Naive B cell (primary cell): ENCODE data around the gene PLVAP. TPM values are rescaled to one million over a fixed set of nuclear protein-coding genes. Genes with fewer than 3 reads are reported as not detected.

Source experiments
- ATAC-seq, 2 donors: fragments of 150-1000 bp; cut with Tn5 transposase; 2 replicates each; pipeline ENCODE4 v1.10.0; 2021; ENCODE audit warnings: low read depth in 2 of 2, mild to moderate bottlenecking in 2 of 2, moderate library complexity in 2 of 2
- DNase-seq: peaks from one replicate; pipeline ENCODE4 v3.0.0; 2022
- H3K27ac Mint-ChIP-seq, 6 donors: one replicate each; pipeline ENCODE4 v1.8.0; 2020 to 2022; ENCODE audit warnings: mild to moderate bottlenecking in 6 of 6, mixed read lengths in 6 of 6, moderate library complexity in 5 of 6, inconsistent platforms in 2 of 6
- H3K27me3 Mint-ChIP-seq, 3 donors: one replicate each; pipeline ENCODE4 v1.8.0; 2021 to 2022; ENCODE audit warnings: mixed read lengths in 3 of 3, mild to moderate bottlenecking in 1 of 3
- H3K36me3 Mint-ChIP-seq, 2 donors: one replicate each; pipeline ENCODE4 v1.8.0; 2020 to 2022; ENCODE audit warnings: mixed read lengths in 2 of 2, inconsistent platforms in 1 of 2, mild to moderate bottlenecking in 1 of 2
- H3K4me1 Mint-ChIP-seq, 3 donors: one replicate each; pipeline ENCODE4 v1.8.0; 2020 to 2022; ENCODE audit warnings: mixed read lengths in 3 of 3, inconsistent platforms in 1 of 3, mild to moderate bottlenecking in 1 of 3, moderate library complexity in 1 of 3
- H3K4me3 Mint-ChIP-seq, 8 donors: one replicate each; pipeline ENCODE4 v1.8.0; 2020 to 2022; ENCODE audit warnings: mild to moderate bottlenecking in 8 of 8, mixed read lengths in 8 of 8, moderate library complexity in 8 of 8, inconsistent platforms in 2 of 8
- H3K9me3 Mint-ChIP-seq, 7 donors: one replicate each; pipeline ENCODE4 v1.8.0; 2020 to 2022; ENCODE audit warnings: mixed read lengths in 7 of 7, mild to moderate bottlenecking in 5 of 7, inconsistent platforms in 2 of 7, moderate library complexity in 1 of 7
- polyA plus RNA-seq, 6 donors: library from polyadenylated mRNA; unstranded; fragments of 300-500 nt; fragmentation: Illumina TruSeq; gene quantifications; one replicate each; pipeline ENCODE4 v1.2.3, GENCODE V29; 2021; ENCODE audit warnings: low read depth in 6 of 6

PLVAP gene, protein sequence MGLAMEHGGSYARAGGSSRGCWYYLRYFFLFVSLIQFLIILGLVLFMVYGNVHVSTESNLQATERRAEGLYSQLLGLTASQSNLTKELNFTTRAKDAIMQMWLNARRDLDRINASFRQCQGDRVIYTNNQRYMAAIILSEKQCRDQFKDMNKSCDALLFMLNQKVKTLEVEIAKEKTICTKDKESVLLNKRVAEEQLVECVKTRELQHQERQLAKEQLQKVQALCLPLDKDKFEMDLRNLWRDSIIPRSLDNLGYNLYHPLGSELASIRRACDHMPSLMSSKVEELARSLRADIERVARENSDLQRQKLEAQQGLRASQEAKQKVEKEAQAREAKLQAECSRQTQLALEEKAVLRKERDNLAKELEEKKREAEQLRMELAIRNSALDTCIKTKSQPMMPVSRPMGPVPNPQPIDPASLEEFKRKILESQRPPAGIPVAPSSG
- not detected for polyA plus RNA-seq

DNA sequence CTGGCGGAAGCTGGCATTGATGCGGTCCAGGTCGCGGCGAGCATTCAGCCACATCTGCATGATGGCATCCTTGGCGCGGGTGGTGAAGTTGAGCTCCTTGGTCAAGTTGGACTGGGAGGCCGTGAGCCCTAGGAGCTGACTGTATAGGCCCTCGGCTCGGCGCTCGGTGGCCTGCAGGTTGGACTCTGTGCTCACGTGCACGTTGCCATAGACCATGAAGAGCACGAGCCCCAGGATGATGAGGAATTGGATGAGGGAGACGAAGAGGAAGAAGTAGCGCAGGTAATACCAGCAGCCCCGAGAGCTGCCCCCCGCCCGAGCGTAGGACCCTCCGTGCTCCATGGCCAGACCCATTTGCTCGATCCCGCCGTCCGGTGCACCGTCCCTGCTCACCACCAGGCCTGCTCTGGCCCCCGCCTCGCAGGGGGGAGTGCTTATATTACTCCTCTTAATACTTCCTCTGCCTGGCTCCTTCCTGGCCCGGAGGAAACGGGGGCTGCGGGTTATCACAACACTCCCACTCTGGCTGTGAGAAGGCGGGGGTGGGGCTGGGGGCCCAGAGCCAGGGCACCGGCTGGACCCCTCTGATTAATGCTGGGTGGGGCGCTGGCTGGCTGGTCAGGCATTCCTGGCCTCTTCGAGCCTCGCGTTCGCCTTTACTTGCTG is at the start of gene PLVAP:
Gene PLVAP (minus strand): TSS at position 408 of the 666 bp plus-strand sequence. CDS start 54 bp downstream, at position 354.
- H3K27ac Mint-ChIP-seq = peak within 1 kb of the TSS in 2 of 6 donors; percentile 22 to 37
- no peak for ATAC-seq

DNA sequence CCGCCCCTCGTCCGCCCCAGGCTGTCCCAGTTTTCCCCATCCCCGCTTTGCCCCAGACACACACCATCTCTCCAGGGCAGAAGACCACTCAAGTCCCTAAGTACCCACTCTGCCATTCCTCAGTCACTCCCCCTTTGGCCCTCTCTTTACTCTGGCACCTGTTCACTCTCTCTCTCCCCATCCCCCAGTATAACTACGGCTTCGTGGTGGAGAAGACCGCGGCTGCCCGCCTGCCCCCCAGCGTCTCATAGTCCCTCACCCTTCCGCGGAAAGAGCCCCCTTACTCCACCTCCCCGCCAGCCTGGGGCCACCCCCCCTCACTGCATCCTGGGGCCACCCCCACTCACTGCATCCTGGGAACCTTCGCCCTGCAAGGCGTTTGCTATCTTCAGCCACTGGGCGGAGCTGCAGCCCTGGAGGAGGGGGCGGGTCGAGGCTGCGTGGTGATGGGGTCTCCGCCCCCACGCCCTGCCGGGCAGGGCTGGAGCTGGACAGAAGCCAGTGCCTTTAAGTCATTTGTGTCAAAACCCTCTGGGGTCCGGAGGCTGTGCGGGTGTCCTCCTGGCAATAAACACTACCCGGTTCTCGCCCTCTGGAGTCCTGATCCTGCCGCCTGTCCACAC is 47.7 kb upstream of the PLVAP start:
- no peaks in the 10 kb centered on the region for H3K9me3 Mint-ChIP-seq
- H3K27ac Mint-ChIP-seq = peak overlapping the region in 2 of 6 donors; percentile 18 to 77
- no peak for DNase-seq
- no peaks in the 10 kb centered on the region for H3K27me3 Mint-ChIP-seq
- peak; percentile 47 to 50 for ATAC-seq
- H3K4me1 Mint-ChIP-seq = peaks cover 10 to 16% (median 10%) of the 10 kb centered on the region in 3 donors
- H3K4me3 Mint-ChIP-seq = no peak overlapping the region
- H3K36me3 Mint-ChIP-seq = peaks cover 0 to 9% of the 10 kb centered on the region in 2 donors

More for the DNA sequence above, at the start of gene PLVAP:
- no peaks in the 10 kb centered on the region for H3K36me3 Mint-ChIP-seq
- H3K4me3 Mint-ChIP-seq = peak within 1 kb of the TSS in 1 of 8 donors; percentile 33
- peaks cover 15 to 41% (median 35%) of the 10 kb centered on the region in 3 donors for H3K4me1 Mint-ChIP-seq
- H3K9me3 Mint-ChIP-seq = peaks cover 0 to 6% (median 3%) of the 10 kb centered on the region in 7 donors
- DNase-seq = no peak
- peaks cover 10 to 18% (median 16%) of the 10 kb centered on the region in 3 donors for H3K27me3 Mint-ChIP-seq

DNA sequence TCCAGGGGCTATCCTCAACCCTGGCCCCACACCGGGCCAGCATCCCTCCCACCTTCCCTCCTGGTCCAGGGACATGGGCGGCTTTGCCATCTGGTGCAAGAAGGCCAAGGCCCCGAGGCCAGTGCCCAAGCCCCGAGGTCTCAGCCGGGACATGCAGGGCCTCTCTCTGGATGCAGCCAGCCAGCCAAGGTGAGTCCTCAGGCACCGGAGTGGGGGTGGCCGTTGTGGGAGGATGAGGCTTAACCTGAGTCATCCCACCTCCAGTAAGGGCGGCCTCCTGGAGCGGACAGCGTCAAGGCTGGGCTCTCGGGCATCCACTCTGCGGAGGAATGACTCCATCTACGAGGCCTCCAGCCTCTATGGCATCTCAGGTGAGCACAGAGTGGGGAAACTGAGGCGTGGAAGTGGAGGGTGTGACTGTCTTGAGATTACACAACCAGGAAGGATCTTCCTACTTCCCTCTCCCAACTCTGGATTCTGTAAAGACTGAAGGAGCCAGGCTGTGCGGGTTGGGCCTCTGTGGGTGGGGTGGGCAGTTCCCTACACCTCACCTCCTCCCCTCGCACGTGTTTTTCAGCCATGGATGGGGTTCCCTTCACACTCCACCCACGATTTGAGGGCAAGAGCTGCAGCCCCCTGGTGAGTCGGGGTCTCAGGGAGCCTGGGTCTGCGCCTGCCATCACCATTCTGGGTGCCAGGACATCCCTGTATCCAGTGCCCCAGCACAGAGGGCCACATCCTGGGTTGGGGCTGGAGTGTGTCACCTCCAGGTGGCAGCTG is 46.5 kb upstream of the PLVAP start:
- peak overlapping the region in 2 of 6 donors; percentile 4 to 41 for H3K27ac Mint-ChIP-seq
- ATAC-seq (no peak), DNase-seq (no peak)
- peaks cover 0 to 9% of the 10 kb centered on the region in 2 donors for H3K36me3 Mint-ChIP-seq
- no peak overlapping the region for H3K4me3 Mint-ChIP-seq
- no peaks in the 10 kb centered on the region for H3K27me3 Mint-ChIP-seq
- no peaks in the 10 kb centered on the region for H3K9me3 Mint-ChIP-seq
- peaks cover 16 to 19% (median 16%) of the 10 kb centered on the region in 3 donors for H3K4me1 Mint-ChIP-seq

DNA sequence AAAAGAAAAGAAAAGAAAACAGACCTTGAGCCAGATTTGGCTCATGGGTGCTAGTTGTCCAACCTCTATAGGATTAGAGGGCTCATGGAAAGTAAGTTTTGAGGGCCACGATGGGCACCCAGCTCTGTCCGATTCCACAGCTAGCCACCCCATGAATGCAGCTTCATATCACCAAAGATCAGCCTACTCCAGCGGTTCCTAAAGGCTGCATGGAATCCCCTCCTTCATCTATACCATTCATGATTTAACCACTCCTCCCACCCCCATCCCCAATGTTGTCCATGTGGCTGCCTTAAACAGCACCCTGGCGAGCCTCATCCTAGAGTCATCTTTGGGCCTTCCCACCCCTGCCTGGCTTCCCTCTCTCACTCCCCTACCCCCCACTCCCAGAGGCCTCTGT is 44.8 kb upstream of the PLVAP start:
- peaks cover 16 to 21% (median 18%) of the 10 kb centered on the region in 3 donors for H3K4me1 Mint-ChIP-seq
- H3K4me3 Mint-ChIP-seq = peak overlapping the region in 4 of 8 donors; percentile 20 to 56 (median 46)
- H3K27me3 Mint-ChIP-seq = no peaks in the 10 kb centered on the region
- ATAC-seq (no peak), DNase-seq (no peak)
- no peaks in the 10 kb centered on the region for H3K9me3 Mint-ChIP-seq
- H3K36me3 Mint-ChIP-seq = peaks cover 0 to 12% of the 10 kb centered on the region in 2 donors
- no peak overlapping the region for H3K27ac Mint-ChIP-seq

DNA sequence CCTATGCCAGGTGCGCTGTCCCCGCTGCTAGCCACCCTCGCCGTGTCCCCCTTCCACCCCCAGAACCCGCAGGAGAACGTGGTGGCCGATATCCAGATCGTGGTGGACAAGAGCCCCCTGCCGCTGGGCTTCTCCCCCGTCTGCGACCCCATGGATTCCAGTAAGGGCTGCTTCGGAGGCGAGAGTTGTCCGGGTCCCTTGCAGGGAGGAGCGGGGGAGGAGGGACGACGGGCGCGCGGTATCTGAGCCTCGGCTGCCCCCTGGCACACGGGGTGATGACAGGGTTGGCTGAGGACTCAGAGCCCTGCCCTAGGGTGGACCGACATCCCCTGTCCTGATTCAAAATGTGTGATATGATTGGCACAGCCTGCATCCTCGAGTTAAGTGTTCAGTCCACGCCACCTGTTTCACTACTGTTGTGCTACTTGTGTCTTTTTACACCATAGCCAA is 43.4 kb upstream of the PLVAP start:
- H3K27ac Mint-ChIP-seq = peak overlapping the region in 4 of 6 donors; percentile 26 to 86 (median 72)
- peaks cover 0 to 16% of the 10 kb centered on the region in 2 donors for H3K36me3 Mint-ChIP-seq
- peaks cover 16 to 23% (median 21%) of the 10 kb centered on the region in 3 donors for H3K4me1 Mint-ChIP-seq
- H3K27me3 Mint-ChIP-seq = no peaks in the 10 kb centered on the region
- ATAC-seq = no peak
- peak overlapping the region; percentile 91 to 99 (median 96) for H3K4me3 Mint-ChIP-seq
- peak; percentile 12 for DNase-seq
- no peaks in the 10 kb centered on the region for H3K9me3 Mint-ChIP-seq

DNA sequence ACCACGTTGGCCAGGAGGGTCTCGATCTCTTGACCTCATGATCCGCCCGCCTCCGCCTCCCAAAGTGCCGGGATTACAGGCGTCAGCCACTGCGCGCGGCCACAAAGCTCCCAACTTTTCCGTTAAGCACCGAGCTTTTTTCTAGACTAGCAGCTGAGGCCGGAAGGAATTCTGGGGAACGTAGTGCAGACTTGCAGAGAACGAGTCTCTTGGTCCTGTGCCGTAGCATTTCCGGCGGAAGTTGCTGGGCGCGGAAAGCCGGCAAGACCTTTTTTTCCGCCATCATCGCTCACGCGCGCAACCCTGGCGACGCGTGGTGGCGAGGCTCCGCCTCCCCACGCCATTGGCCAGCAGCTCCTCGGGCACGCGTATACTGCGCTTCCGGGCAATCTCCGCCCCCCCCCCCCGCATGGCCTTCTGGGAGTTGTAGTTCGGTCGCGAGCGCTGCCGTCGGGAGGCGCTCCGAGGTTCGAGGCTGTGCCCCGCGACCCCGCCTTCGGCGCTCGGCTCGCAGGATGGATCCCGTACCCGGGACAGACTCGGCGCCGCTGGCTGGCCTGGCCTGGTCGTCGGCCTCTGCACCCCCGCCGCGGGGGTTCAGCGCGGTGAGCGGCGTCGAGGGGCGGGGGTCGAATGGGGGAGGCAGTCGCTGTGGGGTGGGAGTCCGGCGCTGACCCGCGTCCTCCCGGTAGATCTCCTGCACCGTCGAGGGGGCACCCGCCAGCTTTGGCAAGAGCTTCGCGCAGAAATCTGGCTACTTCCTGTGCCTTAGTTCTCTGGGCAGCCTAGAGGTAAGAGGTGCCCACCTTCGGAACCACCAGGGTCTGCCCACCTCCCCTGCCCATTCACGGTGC is 42.7 kb upstream of the PLVAP start, which contains the start of gene MVB12A:
Gene MVB12A (plus strand): TSS at position 427 of the 854 bp plus-strand sequence. CDS start 89 bp downstream, at position 516.
- peaks cover 0 to 16% of the 10 kb centered on the region in 2 donors for H3K36me3 Mint-ChIP-seq
- no peaks in the 10 kb centered on the region for H3K9me3 Mint-ChIP-seq
- peaks cover 16 to 23% (median 19%) of the 10 kb centered on the region in 3 donors for H3K4me1 Mint-ChIP-seq
- peak; percentile 96 for ATAC-seq
- H3K27me3 Mint-ChIP-seq = no peaks in the 10 kb centered on the region
- peak within 1 kb of the TSS; percentile 93 to 99 (median 97) for H3K4me3 Mint-ChIP-seq
- H3K27ac Mint-ChIP-seq = peak within 1 kb of the TSS; percentile 61 to 91 (median 81)
- peak; percentile 93 for DNase-seq

DNA sequence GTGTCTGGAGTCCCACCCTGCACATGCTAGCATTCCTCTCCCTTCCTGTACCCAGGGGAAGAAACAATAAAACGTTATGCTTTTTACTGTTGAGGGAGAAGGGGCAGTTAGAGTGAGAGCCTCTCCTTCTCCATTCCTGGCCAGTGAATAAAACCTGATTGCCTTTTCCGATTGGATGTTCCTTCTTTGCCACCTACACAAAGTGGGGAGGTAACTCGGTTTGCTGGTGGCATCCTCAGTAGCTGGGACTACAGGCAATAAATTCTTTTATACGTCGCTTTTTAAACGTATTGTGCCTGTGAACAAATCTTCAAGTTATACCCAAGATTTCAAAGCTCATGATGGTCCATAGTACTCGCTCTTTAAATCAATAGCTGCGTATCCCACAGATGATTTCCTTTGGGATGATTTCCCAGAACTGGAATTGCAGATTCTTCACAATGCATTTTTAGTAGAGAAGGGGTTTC is 42.0 kb upstream of the PLVAP start:
- ATAC-seq (no peak), DNase-seq (no peak)
- H3K4me3 Mint-ChIP-seq = peak overlapping the region; percentile 93 to 99 (median 97)
- H3K4me1 Mint-ChIP-seq = peaks cover 15 to 21% (median 16%) of the 10 kb centered on the region in 3 donors
- no peaks in the 10 kb centered on the region for H3K27me3 Mint-ChIP-seq
- no peaks in the 10 kb centered on the region for H3K9me3 Mint-ChIP-seq
- peaks cover 0 to 16% of the 10 kb centered on the region in 2 donors for H3K36me3 Mint-ChIP-seq
- peak overlapping the region in 5 of 6 donors; percentile 61 to 91 (median 85) for H3K27ac Mint-ChIP-seq

DNA sequence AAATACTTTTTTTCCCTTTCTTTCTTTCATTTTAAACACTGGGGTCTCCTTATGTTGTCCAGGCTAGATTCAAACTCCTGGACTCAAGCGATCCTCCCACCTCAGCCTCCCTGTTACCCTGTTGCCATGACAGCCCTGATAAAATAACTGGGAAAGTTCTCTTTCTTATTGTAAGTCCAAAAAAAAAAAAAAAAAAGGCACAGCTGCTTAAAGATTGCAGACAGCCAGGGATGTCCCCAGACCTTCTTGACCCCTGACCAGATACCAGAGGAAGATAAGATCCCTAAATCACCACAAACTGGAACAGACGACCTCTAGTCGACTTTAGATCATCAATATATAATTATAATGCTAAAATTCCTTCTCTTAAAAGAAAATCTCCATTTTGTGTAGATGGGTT is 41.6 kb upstream of the PLVAP start:
- H3K4me1 Mint-ChIP-seq = peaks cover 15 to 21% (median 16%) of the 10 kb centered on the region in 3 donors
- no peaks in the 10 kb centered on the region for H3K9me3 Mint-ChIP-seq
- no peaks in the 10 kb centered on the region for H3K27me3 Mint-ChIP-seq
- peak overlapping the region; percentile 82 to 99 (median 96) for H3K4me3 Mint-ChIP-seq
- H3K36me3 Mint-ChIP-seq = peaks cover 0 to 16% of the 10 kb centered on the region in 2 donors
- ATAC-seq = no peak
- H3K27ac Mint-ChIP-seq = peak overlapping the region in 1 of 6 donors; percentile 42
- DNase-seq = no peak

DNA sequence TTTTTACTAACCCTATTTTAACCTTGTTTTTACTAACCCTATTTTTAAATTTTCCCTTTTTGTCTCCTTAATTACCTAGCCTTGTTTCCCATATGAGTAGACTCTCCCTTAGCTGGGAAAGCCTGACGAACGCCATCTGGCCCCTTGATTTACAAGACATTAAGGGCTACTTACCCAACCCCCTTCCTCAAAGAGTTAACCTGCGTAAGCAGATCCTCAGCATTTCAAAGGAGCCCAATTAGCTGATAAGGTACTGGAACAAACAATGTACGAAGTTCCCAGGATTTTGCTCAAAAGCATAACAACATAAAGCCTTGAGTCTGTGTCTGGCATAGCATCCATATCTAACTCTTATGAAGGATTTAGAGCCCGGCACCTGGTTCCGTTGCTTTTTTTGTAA is 38.0 kb upstream of the PLVAP start:
- Mint-ChIP-seq H3K27me3 (no peaks in the 10 kb centered on the region), H3K9me3 (no peaks in the 10 kb centered on the region), H3K27ac (peak overlapping the region in 1 of 6 donors; percentile 49), H3K4me3 (peak overlapping the region in 1 of 8 donors; percentile 36), H3K4me1 (peaks cover 13 to 23% (median 16%) of the 10 kb centered on the region in 3 donors), H3K36me3 (peaks cover 0 to 8% of the 10 kb centered on the region in 2 donors)
- DNase-seq = no peak
- no peak for ATAC-seq

DNA sequence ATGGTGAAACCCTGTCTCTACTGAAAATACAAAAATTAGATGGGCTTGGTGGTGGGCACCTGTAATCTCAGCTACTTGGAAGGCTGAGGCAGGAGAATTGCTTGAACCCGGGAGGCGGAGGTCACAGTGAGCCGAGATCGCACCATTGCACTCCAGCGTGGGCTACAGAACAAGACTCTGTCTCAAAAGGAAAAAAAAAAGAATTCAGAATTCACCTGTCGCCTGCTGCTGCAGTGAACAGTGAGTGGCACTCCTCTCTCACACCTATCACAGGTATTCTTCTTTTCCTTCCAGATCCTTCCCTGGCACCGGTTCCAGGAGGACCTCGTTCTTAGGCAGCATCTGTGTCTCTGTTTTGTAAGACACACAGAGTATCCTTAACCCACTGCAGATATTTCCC is 37.0 kb upstream of the PLVAP start:
- H3K27ac Mint-ChIP-seq = peak overlapping the region in 1 of 6 donors; percentile 3
- DNase-seq (no peak), ATAC-seq (no peak)
- peaks cover 0 to 8% of the 10 kb centered on the region in 2 donors for H3K36me3 Mint-ChIP-seq
- peaks cover 7 to 18% (median 16%) of the 10 kb centered on the region in 3 donors for H3K4me1 Mint-ChIP-seq
- H3K9me3 Mint-ChIP-seq = no peaks in the 10 kb centered on the region
- peak overlapping the region in 1 of 8 donors; percentile 9 for H3K4me3 Mint-ChIP-seq
- H3K27me3 Mint-ChIP-seq = no peaks in the 10 kb centered on the region

DNA sequence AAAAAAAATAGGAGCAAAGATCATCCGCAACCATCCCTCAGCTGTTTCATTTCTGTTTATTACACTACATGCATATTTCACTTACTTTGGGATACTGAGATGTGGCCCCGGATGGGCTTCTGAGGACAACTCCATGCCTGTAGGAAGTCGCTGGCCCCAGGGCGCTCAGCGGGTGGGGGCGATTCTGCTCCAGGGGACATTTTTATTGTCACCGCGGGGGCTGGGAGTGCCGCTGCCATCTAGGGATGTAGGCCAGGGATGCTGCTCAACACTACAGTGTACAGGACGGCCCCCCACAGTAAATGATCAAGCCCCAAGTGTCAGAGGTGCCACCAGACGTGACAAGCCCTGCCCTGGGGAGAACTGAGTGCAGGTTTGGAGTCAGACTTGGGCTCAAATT is 34.7 kb upstream of the PLVAP start:
- Mint-ChIP-seq H3K27ac (no peak overlapping the region), H3K27me3 (no peaks in the 10 kb centered on the region), H3K4me1 (peaks cover 19 to 27% (median 22%) of the 10 kb centered on the region in 3 donors), H3K36me3 (peaks cover 0 to 3% of the 10 kb centered on the region in 2 donors), H3K4me3 (peak overlapping the region in 1 of 8 donors; percentile 43), H3K9me3 (no peaks in the 10 kb centered on the region)
- DNase-seq (no peak), ATAC-seq (no peak)
